ENCODE results near the gene TRABD2A.
A peak's percentile ranks its signal among the peaks of the same experiment; 100 is the strongest.
"Not testable (repeated sequence)": the region's sequence is repeated elsewhere in the genome, so short reads cannot be mapped to it uniquely, and the experiment has no call there.

The TRABD2A gene

GRCh38 chr2:84884449-84884848, 3.6 kb upstream of the TRABD2A start:
- in situ Hi-C loops (cut with MboI; ENCODE audit: low pct_unique_long_range_greater_than_20kb, low sequenced_read_pairs): no loop called here
- no peak for DNase-seq

- DNase-seq: no peak
- in situ Hi-C loops (cut with MboI; ENCODE audit: low pct_unique_long_range_greater_than_20kb, low sequenced_read_pairs): no loop called here
Measured at GRCh38 chr2:84882775-84883550, 2.1 kb upstream of the TRABD2A start.

GRCh38 chr2:84882414-84882738, 1.5 kb upstream of the TRABD2A start:
- in situ Hi-C loops (cut with MboI; ENCODE audit: low pct_unique_long_range_greater_than_20kb, low sequenced_read_pairs): no loop called here
- no peak for DNase-seq

DNA sequence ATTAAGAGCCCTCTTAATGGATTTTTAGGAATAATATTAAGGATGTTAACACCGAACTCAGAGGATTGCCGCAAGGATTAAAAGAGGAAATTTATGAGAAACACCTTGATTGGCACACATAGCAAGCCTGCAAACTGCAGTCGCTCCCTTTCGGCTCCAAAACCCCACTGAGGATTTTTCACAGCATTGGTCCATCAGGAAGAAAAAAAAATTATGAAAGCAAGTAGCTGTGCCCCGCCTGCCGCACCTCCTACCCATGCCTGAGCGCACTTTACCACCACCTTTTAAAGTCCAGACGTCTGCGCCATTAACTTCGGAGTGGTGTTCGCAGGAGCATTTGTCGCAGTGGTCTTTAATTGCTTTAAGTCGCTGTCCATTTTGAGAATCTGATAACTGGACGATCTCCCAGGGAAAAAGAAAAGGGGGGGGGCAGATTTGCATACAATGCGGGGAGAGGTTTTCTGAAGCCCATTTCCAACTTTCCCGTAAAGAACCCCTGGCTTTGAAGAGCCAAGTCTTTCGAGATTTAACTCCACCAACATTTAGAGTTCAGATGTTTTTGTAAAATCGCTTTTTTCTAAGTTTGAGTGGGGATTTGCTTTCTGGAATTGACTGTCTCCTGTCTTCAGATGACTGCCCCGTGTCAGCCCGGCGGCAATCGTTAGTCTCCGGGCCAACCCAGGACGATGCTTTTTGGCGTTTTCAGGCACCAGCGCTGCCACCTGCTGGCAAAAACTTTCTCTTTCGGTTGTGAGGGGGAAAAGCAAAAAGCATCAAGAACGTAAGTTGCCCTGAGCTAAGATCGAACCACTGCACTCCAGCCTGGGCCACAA, 913 bp upstream of the TRABD2A start:
- in situ Hi-C loops (cut with MboI; ENCODE audit: low pct_unique_long_range_greater_than_20kb, low sequenced_read_pairs): no loop called here
- peak; percentile 95 for DNase-seq

DNA sequence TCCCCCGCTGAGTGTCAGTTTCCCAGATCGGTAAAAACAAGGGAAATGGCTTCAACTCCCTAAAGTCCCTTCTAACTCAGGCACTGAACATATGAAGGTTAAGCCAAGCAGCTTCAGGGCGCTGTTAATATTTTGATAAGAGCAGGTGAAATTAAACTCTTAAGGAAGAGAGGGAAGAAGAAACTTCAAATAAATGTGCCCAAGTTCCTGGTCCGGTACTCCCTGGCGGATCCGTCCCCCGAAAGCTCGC, 564 bp downstream of the TRABD2A start:
- DNase-seq: no peak
- in situ Hi-C loops (cut with MboI; ENCODE audit: low pct_unique_long_range_greater_than_20kb, low sequenced_read_pairs): no loop called here

DNA sequence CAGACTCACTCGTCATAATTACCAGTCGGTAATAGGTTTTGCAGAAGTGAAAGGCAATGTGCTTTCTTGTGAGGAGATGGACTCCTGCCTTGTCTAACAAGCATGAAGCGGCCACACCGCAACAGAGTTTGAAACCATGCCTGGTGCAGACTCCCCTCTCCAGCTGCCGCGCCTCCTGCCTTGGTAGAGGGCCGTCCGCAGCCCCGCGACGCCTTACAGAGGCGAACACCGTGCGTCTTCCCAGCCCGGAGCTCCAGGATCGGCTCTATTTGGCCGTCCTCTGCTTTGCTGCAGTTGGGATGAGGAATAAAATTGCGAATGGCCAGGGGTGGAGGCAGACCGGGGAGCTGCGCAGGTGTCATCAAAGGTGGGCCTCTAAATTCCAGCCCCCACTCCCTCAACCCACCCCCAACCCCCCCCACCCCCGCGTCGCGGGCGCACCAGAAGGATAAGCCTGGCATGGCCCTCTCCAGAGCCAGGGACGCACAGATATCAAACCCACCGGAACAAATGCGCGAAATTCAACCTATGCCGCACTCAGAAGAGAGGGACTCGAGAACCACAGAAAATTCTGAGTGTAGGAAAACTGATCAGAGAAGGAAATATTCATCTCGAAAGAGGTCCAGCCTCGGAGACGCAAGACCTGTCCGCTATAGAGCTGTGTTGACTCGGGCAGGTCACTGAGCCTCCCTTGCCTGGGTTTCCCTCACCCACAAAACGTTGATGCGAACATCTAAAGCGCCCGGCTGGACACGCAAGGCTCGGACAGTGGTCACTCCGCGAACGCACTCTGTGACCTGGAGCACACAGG, 1.1 kb downstream of the TRABD2A start:
- in situ Hi-C loops (cut with MboI; ENCODE audit: low pct_unique_long_range_greater_than_20kb, low sequenced_read_pairs): no loop called here
- no peak for DNase-seq

- in situ Hi-C loops (cut with MboI; ENCODE audit: low pct_unique_long_range_greater_than_20kb, low sequenced_read_pairs): no loop called here
- no peak for DNase-seq
Measured at GRCh38 chr2:84878896-84879583, 1.8 kb downstream of the TRABD2A start.

- in situ Hi-C loops (cut with MboI; ENCODE audit: low pct_unique_long_range_greater_than_20kb, low sequenced_read_pairs): no loop called here
- DNase-seq: no peak
Measured at GRCh38 chr2:84878459-84878858, 2.4 kb downstream of the TRABD2A start.

- no peak for DNase-seq
- in situ Hi-C loops (cut with MboI; ENCODE audit: low pct_unique_long_range_greater_than_20kb, low sequenced_read_pairs): no loop called here
Measured at GRCh38 chr2:84876369-84876768, 4.5 kb downstream of the TRABD2A start.

DNA sequence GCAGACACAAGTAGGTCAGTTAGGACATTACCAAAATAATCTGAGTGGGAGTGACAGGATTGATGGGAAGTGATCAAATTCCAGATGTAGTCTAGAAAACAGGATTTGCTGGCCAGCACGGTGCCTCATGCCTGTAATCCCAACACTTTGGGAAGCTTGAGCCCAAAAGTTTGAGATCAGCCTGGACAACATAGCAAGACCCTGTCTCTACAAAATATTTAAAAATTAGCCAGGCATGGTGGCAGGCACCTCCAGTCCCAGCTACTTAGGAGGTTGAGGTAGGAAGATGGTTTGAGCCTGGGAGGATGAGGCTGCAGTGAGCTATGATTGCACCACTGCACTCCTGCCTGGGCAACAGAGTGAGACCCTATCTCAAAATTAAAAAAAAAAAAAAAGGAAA, 5.3 kb downstream of the TRABD2A start:
- in situ Hi-C loops (cut with MboI; ENCODE audit: low pct_unique_long_range_greater_than_20kb, low sequenced_read_pairs); DNase-seq: not testable (repeated sequence)

DNA sequence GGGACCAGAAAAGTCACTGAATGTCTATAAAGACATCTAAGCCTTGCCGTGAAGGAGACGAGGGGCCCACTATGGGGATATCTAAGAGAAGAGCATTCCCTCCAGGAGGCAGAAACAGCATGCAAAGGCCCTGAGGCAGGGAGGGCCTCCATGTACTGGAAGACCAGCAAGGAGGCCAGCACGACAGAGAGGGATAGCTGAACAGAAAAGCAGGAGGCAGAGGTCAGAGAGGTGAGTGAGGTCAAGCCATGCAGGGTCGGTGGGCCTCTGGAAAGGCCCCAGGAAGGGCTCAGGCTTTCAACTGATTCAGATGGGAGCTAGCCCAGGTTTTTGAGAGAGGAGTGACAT, 5.7 kb downstream of the TRABD2A start:
- DNase-seq: no peak
- in situ Hi-C loops (cut with MboI; ENCODE audit: low pct_unique_long_range_greater_than_20kb, low sequenced_read_pairs): no loop called here

DNA sequence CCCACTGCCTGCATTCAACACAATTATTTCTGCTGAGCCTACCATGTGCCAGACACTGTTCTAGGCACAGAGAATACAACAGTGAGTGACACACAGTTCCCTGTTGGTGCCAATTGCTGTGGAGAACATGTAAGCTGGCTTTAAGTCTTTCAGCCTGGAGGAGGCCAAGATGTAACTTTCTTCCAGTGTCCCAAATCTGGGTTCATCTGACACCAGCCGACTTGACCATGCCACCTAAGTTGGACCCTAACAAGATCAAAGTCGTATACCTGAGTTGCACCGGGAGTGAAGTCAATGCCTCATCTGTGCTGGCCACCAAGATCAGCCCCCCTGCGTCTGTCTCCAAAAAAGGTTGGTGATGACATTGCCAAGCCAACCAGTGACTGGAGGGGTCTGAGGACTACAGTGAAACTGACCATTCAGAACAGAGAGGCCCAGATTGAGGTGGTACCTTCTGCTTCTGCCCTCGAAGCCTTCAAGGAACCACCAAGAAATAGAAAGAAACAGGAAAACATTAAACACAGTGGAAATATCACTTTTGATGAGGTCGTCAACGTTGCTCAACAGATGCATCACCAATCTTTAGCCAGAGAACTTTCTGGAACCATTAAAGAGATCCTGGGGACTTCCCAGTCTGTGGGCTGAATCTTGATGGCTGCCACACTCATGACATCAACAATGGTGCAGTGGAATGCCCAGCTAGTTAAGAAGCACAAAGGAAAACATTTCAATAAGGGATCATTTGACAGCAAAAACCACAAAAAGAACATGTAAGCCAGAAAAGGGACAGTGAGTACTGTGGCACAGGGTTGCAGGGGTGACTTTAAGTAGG, 6.3 kb downstream of the TRABD2A start:
- in situ Hi-C loops (cut with MboI; ENCODE audit: low pct_unique_long_range_greater_than_20kb, low sequenced_read_pairs): no loop called here
- DNase-seq: no peak

GRCh38 chr2:84873350-84873749, 7.5 kb downstream of the TRABD2A start:
- in situ Hi-C loops (cut with MboI; ENCODE audit: low pct_unique_long_range_greater_than_20kb, low sequenced_read_pairs): no loop called here
- DNase-seq: no peak

GRCh38 chr2:84872691-84873090, 8.2 kb downstream of the TRABD2A start:
- DNase-seq; in situ Hi-C loops (cut with MboI; ENCODE audit: low pct_unique_long_range_greater_than_20kb, low sequenced_read_pairs): not testable (repeated sequence)

DNA sequence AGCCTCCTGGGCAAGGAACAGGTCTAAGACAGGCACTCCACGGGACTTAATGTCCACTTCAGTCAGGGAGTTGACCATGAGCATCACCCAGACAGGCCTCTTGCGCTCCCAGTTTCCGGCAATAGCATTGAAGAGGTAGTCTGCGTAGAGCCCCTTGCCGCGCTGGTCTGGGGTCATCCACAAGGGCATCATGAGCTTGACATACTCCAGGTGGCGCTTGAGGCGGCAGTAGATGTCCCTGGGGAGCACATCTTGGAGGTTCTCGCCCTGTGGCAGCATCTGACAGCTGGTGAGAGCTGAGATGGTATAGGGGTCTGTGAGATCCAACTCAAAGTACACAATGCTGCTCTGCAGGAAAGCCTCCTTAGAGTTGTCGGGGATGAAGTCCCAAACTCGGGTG, 10.6 kb downstream of the TRABD2A start:
- in situ Hi-C loops (cut with MboI; ENCODE audit: low pct_unique_long_range_greater_than_20kb, low sequenced_read_pairs): no loop called here
- DNase-seq: no peak

DNA sequence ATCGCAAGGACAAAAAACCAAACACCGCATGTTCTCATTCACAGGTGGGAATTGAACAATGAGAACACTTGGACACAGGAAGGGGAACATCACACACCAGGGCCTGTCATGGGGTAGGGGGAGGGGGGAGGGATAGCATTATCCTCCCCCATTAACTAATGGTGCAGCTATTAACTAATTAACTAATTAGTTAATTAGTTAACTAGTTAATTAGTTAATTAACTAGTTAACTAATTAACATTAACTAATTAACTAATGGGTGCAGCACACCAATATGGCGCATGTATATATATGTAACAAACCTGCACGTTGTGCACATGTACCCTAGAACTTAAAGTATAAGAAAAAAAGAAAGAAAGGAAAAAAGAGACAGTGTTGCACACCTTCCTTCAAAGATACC, 12.6 kb downstream of the TRABD2A start:
- in situ Hi-C loops (cut with MboI; ENCODE audit: low pct_unique_long_range_greater_than_20kb, low sequenced_read_pairs); DNase-seq: not testable (repeated sequence)

GRCh38 chr2:84866122-84866521, 14.8 kb downstream of the TRABD2A start:
- no peak for DNase-seq
- in situ Hi-C loops (cut with MboI; ENCODE audit: low pct_unique_long_range_greater_than_20kb, low sequenced_read_pairs): no loop called here

DNA sequence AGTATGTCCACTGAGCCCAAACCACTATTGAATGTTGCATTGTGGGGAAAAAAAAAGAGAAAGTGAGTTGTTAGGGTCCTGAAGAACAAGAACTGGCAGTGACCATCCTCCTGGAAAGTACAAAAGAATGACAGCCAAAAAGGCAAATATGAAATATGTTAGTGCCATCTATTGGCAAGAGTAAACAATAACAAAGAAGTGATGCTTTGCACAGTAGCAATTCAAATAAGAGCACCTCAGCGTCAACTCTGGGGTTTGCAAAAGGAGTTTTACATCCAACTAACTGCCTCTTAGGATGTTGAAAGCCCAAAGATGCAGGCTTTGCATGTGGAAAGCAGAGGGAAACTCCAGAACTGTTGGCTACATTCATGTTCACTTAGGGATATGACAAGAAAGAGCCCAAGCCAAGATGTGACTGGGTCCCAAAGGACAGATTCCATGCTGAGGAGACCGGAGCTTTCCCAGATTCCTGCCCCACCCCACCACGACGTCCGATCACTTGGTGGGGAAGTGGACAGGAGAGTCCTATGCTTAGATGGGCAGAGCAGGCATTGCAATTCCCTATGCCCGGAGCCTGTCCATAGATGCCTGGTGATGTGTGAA, 15.6 kb downstream of the TRABD2A start:
- in situ Hi-C loops (cut with MboI; ENCODE audit: low pct_unique_long_range_greater_than_20kb, low sequenced_read_pairs): no loop called here
- peak; percentile 28 for DNase-seq

Measured in KBM-7 (cell line).